Activated T-helper 2 cell treated with anti-CD3 and anti-CD28 coated beads, Interferon-gamma antibody, Interleukin-2, Interleukin-4, amounts not matched to agents 10 μg/mL and 5 μg/mL and 100 μg/mL, durations not matched to agents 14 hours and 24 hours and 36 hours (primary cell): ENCODE data around the gene POR. TPM values are rescaled to one million over a fixed set of nuclear protein-coding genes. Genes with fewer than 3 reads are reported as not detected.

Source experiments
- DNase-seq: peaks from one replicate; pipeline ENCODE4 v3.0.0; 2021; ENCODE audit warnings: low spot score
- H3K27ac Mint-ChIP-seq: one replicate; pipeline ENCODE4 v1.8.0; 2021; ENCODE audit warnings: mixed read lengths
- H3K27me3 Mint-ChIP-seq: one replicate; pipeline ENCODE4 v1.8.0; 2021; ENCODE audit warnings: low read depth, mixed read lengths
- H3K36me3 Mint-ChIP-seq: one replicate; pipeline ENCODE4 v1.8.0; 2021; ENCODE audit warnings: low read depth, mixed read lengths
- H3K4me1 Mint-ChIP-seq: one replicate; pipeline ENCODE4 v1.8.0; 2021; ENCODE audit warnings: low read depth, mixed read lengths
- H3K4me3 Mint-ChIP-seq: one replicate; pipeline ENCODE4 v1.8.0; 2021; ENCODE audit warnings: low read depth, mild to moderate bottlenecking, moderate library complexity, mixed read lengths
- H3K9me3 Mint-ChIP-seq: one replicate; pipeline ENCODE4 v1.8.0; 2021; ENCODE audit warnings: mixed read lengths
- intact Hi-C: fragments of 100-400 bp; cut with micrococcal nuclease; formaldehyde crosslinking; loops from one replicate; pipeline ENCODE4 v1.15.1; 2023
- total RNA-seq: library from RNA; stranded (reverse); gene quantifications from 2 replicates; pipeline ENCODE4 v1.2.3, GENCODE V29; 2022

Gene POR
- total RNA-seq, 1 donor from 2014 or later = 105 TPM

- Mint-ChIP-seq H3K27me3 (no peaks in the 10 kb centered on the region), H3K36me3 (peaks cover 17% of the 10 kb centered on the region), H3K4me3 (no peak overlapping the region), H3K9me3 (peaks cover 8% of the 10 kb centered on the region), H3K27ac (no peak overlapping the region), H3K4me1 (peaks cover 11% of the 10 kb centered on the region)
- intact Hi-C loops = no loop called here
- no peak for DNase-seq
Measured at GRCh38 chr7:75931680-75932079, 16.7 kb downstream of the POR start.

- Mint-ChIP-seq H3K4me3 (no peak overlapping the region), H3K9me3 (peaks cover 8% of the 10 kb centered on the region), H3K4me1 (no peaks in the 10 kb centered on the region), H3K36me3 (peaks cover 11% of the 10 kb centered on the region), H3K27me3 (no peaks in the 10 kb centered on the region), H3K27ac (no peak overlapping the region)
- intact Hi-C loops = no loop called here
- no peak for DNase-seq
Measured at GRCh38 chr7:75937958-75938786, 23.2 kb downstream of the POR start.

DNA sequence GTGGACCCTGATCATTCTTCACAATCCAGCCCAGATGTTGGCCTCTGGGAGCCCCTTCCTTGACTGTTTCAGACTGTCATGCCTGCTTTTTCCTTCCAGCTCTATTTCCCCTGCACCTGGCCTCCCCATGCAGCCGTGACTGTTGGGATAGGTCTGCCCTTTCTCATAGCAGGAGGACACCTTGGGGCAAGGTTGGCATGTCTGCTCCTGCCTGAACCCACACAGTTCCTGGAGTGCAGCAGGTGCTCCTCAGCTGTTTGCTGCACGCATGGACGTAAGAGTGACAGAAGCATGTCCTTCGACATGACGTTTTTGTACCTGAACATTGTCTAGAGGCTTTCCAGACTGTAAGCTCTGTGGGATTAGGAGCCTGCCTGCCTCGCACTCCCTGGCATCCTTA, 24.0 kb downstream of the POR start:
- Mint-ChIP-seq H3K36me3 (peaks cover 7% of the 10 kb centered on the region), H3K27me3 (no peaks in the 10 kb centered on the region), H3K9me3 (peaks cover 5% of the 10 kb centered on the region), H3K27ac (no peak overlapping the region), H3K4me3 (no peak overlapping the region), H3K4me1 (no peaks in the 10 kb centered on the region)
- no peak for DNase-seq
- intact Hi-C loops = no loop called here

DNA sequence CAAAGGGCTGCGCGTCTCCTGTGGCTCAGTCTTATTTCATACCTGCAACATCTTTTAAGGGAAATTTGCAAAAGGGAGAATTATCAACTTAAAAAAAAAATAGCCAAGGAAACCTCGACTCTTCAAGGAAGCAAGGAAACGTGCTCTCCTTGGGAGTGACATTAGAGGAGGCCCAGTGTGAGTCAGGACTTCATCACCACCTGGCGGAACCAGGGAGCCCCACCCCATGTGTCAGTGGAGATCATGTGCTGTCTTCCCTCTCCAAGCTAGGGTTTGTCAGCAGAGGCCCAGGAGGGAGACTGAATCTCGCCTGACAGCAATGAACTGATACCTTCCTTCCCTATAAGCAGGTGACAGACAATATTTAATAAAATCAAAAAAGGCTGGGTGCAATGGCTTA, 28.9 kb downstream of the POR start:
- Mint-ChIP-seq H3K4me3 (no peak overlapping the region), H3K36me3 (peaks cover 6% of the 10 kb centered on the region), H3K9me3 (no peaks in the 10 kb centered on the region), H3K4me1 (peaks cover 7% of the 10 kb centered on the region), H3K27ac (no peak overlapping the region), H3K27me3 (no peaks in the 10 kb centered on the region)
- DNase-seq = no peak
- intact Hi-C loops = no loop called here

- Mint-ChIP-seq H3K27ac (no peak overlapping the region), H3K27me3 (no peaks in the 10 kb centered on the region), H3K4me1 (peaks cover 7% of the 10 kb centered on the region), H3K4me3 (no peak overlapping the region), H3K9me3 (no peaks in the 10 kb centered on the region), H3K36me3 (peaks cover 6% of the 10 kb centered on the region)
- intact Hi-C loops = no loop called here
- no peak for DNase-seq
Measured at GRCh38 chr7:75944507-75944906, 29.6 kb downstream of the POR start.

DNA sequence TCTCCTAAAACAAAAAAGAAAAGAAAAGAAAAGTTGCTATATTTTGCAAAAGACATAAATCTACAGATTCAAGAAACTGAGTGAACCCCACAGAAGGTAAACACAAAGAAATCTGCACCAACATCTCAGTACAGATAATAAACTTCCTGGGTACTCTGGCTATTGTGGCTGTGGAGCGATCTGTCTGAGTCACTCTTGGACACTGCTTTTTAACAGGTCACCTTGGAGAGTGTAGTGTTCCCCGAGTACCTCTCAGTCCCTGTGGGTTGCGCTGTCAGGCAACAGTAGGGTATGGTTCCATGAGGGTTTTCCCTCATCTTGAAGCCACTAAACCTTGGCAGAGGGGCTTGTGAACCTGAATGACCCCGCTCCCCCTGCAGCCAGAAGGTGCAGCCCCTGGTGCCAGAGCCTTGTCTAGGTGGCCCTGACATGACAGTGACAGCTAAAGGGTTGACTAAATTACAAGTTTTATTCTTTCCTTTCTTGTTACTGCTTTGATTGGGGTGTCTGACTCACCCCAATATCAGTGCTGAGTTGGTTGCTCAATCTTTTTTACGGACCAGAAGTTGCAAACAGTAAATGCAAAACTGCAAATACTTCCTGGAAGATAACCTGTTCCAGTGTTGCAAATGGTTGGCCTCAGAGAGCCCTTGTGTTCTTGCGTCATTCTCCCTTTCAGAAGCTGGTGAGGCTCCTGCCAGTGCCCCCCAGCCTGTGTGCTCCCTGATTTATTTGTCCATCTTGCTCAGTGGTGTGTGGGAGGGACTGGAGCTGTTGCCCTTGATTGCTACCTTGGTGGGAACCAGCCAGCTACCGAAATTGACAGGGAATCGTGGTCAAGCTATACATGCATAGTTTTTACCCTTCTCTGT, 30.6 kb downstream of the POR start:
- no peaks in the 10 kb centered on the region for H3K27me3 Mint-ChIP-seq
- no peaks in the 10 kb centered on the region for H3K9me3 Mint-ChIP-seq
- H3K36me3 Mint-ChIP-seq = peaks cover 6% of the 10 kb centered on the region
- no peak overlapping the region for H3K4me3 Mint-ChIP-seq
- intact Hi-C loops = no loop called here
- no peak for DNase-seq
- H3K27ac Mint-ChIP-seq = no peak overlapping the region
- H3K4me1 Mint-ChIP-seq = peaks cover 7% of the 10 kb centered on the region

GRCh38 chr7:75946207-75946855, 31.4 kb downstream of the POR start:
- Mint-ChIP-seq H3K36me3 (peaks cover 5% of the 10 kb centered on the region), H3K27me3 (no peaks in the 10 kb centered on the region), H3K4me1 (peaks cover 7% of the 10 kb centered on the region), H3K9me3 (no peaks in the 10 kb centered on the region), H3K4me3 (no peak overlapping the region), H3K27ac (no peak overlapping the region)
- DNase-seq = no peak
- intact Hi-C loops = no loop called here

- no peak for DNase-seq
- peaks cover 7% of the 10 kb centered on the region for H3K4me1 Mint-ChIP-seq
- intact Hi-C loops = no loop called here
- no peaks in the 10 kb centered on the region for H3K27me3 Mint-ChIP-seq
- H3K36me3 Mint-ChIP-seq = peaks cover 4% of the 10 kb centered on the region
- no peak overlapping the region for H3K27ac Mint-ChIP-seq
- no peaks in the 10 kb centered on the region for H3K9me3 Mint-ChIP-seq
- no peak overlapping the region for H3K4me3 Mint-ChIP-seq
Measured at GRCh38 chr7:75948179-75948578, 33.2 kb downstream of the POR start.

DNA sequence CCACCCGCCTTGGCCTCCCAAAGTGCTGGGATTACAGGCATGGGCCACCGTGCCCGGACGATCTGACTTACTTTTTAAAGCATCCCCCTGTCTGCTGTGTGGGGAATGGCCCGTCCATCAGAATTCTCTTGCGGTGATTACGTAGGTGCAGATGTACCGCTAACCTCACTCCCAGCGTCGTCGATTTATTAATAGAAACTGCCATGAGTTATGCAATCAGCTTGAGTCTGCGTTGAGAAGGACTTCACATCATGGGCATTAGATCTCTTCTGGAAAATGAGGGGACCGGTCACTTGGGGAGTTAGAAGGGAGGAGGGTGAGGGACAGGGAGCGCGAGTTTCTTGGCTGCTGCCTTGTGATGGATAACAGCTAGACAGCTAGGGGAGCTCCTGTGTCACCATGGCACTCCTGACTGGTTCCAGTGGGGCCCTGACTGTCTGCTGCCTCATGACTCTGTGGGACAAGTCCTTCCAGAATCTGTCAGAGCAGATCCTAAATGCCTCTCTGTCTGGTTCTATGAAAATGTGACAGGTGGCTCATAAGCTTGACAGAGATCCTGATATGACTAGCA, 35.2 kb downstream of the POR start:
- peaks cover 2% of the 10 kb centered on the region for H3K4me1 Mint-ChIP-seq
- no peaks in the 10 kb centered on the region for H3K36me3 Mint-ChIP-seq
- no peaks in the 10 kb centered on the region for H3K27me3 Mint-ChIP-seq
- no peak for DNase-seq
- no peaks in the 10 kb centered on the region for H3K9me3 Mint-ChIP-seq
- intact Hi-C loops = no loop called here
- H3K27ac Mint-ChIP-seq = no peak overlapping the region
- no peak overlapping the region for H3K4me3 Mint-ChIP-seq

- Mint-ChIP-seq H3K4me3 (no peak overlapping the region), H3K4me1 (no peaks in the 10 kb centered on the region), H3K27me3 (no peaks in the 10 kb centered on the region), H3K36me3 (peaks cover 7% of the 10 kb centered on the region), H3K9me3 (no peaks in the 10 kb centered on the region), H3K27ac (no peak overlapping the region)
- DNase-seq = no peak
- intact Hi-C loops = no loop called here
Measured at GRCh38 chr7:75951506-75951905, 36.6 kb downstream of the POR start.

GRCh38 chr7:75953431-75953830, 38.5 kb downstream of the POR start:
- DNase-seq = no peak
- peaks cover 13% of the 10 kb centered on the region for H3K36me3 Mint-ChIP-seq
- H3K27ac Mint-ChIP-seq = no peak overlapping the region
- H3K9me3 Mint-ChIP-seq = no peaks in the 10 kb centered on the region
- no peak overlapping the region for H3K4me3 Mint-ChIP-seq
- H3K27me3 Mint-ChIP-seq = no peaks in the 10 kb centered on the region
- intact Hi-C loops = no loop called here
- no peaks in the 10 kb centered on the region for H3K4me1 Mint-ChIP-seq

DNA sequence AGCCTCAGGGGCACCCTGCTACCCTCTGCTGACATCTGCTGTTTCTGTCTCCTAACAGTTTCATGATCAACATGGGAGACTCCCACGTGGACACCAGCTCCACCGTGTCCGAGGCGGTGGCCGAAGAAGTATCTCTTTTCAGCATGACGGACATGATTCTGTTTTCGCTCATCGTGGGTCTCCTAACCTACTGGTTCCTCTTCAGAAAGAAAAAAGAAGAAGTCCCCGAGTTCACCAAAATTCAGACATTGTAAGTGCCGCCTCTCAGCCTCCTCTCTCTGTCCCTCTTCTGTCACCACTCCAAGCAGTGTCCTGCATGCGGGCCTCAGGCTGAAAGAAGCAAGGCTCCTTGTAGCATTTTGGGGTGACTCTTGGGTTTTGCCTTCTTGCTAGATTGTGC, 39.0 kb downstream of the POR start:
- H3K9me3 Mint-ChIP-seq = no peaks in the 10 kb centered on the region
- peaks cover 13% of the 10 kb centered on the region for H3K36me3 Mint-ChIP-seq
- H3K27ac Mint-ChIP-seq = no peak overlapping the region
- H3K27me3 Mint-ChIP-seq = no peaks in the 10 kb centered on the region
- H3K4me1 Mint-ChIP-seq = no peaks in the 10 kb centered on the region
- no peak overlapping the region for H3K4me3 Mint-ChIP-seq
- no peak for DNase-seq
- intact Hi-C loops = no loop called here
